B cell (primary cell): Measurements from ENCODE around the gene NIBAN1. TPM values are rescaled to one million over a fixed set of nuclear protein-coding genes. Genes with fewer than 3 reads are reported as not detected.

ENCODE experiments used
- ATAC-seq: fragments of 200-7000 bp; cut with Tn5 transposase; one replicate; pipeline ENCODE4 v1.10.0; 2021; ENCODE audit warnings: low read depth, mild to moderate bottlenecking, moderate number of reproducible peaks, moderate library complexity
- CTCF ChIA-PET: fragments of 350-600 bp; sonication (Branson Sonifier 250); formaldehyde crosslinking; loops from one replicate; lab custom pipeline; 2021; ENCODE audit warnings: antibody characterized with exemption, inconsistent platforms; lab: Charles Lee
- POLR2A ChIA-PET: fragments of 350-600 bp; sonication (Branson Sonifier 250); formaldehyde crosslinking; loops from one replicate; lab custom pipeline; 2021; ENCODE audit warnings: antibody characterized with exemption; lab: Charles Lee
- DNase-seq: peaks from one replicate; pipeline ENCODE4 v3.0.0; 2013
- H2AFZ ChIP-seq: 2 replicates; pipeline ENCODE4 v1.6.1; 2012; ENCODE audit warnings: mild to moderate bottlenecking, low read depth, low read length; ENCODE audit not compliant: insufficient read depth, poor library complexity, severe bottlenecking
- H3K27ac ChIP-seq, 2 donors: 1 replicate in 1 of 2; 2 replicates in 1 of 2; pipeline ENCODE4 v1.5.1; 2012 to 2013; ENCODE audit warnings: low read length in 2 of 2, mild to moderate bottlenecking in 2 of 2, moderate library complexity in 1 of 2
- H3K27me3 ChIP-seq, 4 experiments: fragments of 200-600 bp in 1 of 4; sonication (generic) in 1 of 4; replicated peaks in 1 of 4; 1 replicate in 2 of 4; 2 replicates in 2 of 4; pipeline versions ENCODE4 v1.6.1 to v1.7.0; 2013 to 2016; ENCODE audit warnings: low read length in 3 of 4, mild to moderate bottlenecking in 2 of 4, mixed read lengths in 1 of 4, moderate library complexity in 1 of 4; ENCODE audit not compliant: insufficient read depth in 4 of 4, control insufficient read depth in 3 of 4; ENCODE audit errors: control extremely low read depth in 1 of 4
- H3K36me3 ChIP-seq, 2 experiments: replicated peaks in 1 of 2; 1 replicate in 1 of 2; 2 replicates in 1 of 2; pipeline versions ENCODE4 v1.6.1 to v1.7.1; 2013; ENCODE audit warnings: low read length in 1 of 2; ENCODE audit not compliant: insufficient read depth in 2 of 2, control insufficient read depth in 1 of 2; ENCODE audit errors: control extremely low read depth in 1 of 2, extremely low read depth in 1 of 2
- H3K4me1 ChIP-seq, 2 donors: fragments of 200-600 bp in 1 of 2; sonication (generic) in 1 of 2; 1 replicate in 1 of 2; 2 replicates in 1 of 2; pipeline versions ENCODE4 v1.5.1 to v1.6.1; 2013 to 2017; ENCODE audit warnings: low read length in 2 of 2; ENCODE audit not compliant: control insufficient read depth in 2 of 2, insufficient read depth in 2 of 2
- H3K4me2 ChIP-seq: replicated peaks from 2 replicates; pipeline ENCODE3; 2012; ENCODE audit warnings: mild to moderate bottlenecking, low read depth, low read length; ENCODE audit not compliant: poor library complexity, severe bottlenecking
- H3K4me3 ChIP-seq, 5 experiments: fragments of 200-600 bp in 1 of 5; sonication (generic) in 1 of 5; 1 replicate in 3 of 5; 2 replicates in 2 of 5; pipeline versions ENCODE4 v1.5.1 to v1.7.0; 2011 to 2016; ENCODE audit warnings: low read length in 4 of 5, mild to moderate bottlenecking in 4 of 5, low read depth in 2 of 5, control low read depth in 1 of 5, moderate library complexity in 1 of 5; ENCODE audit not compliant: insufficient read depth in 1 of 5; ENCODE audit errors: control extremely low read depth in 1 of 5, extremely low read depth in 1 of 5
- H3K79me2 ChIP-seq: fragments of 200-600 bp; sonication (generic); one replicate; pipeline ENCODE4 v1.6.0; 2016; ENCODE audit warnings: low read length; ENCODE audit not compliant: control insufficient read depth, insufficient read depth
- H3K9ac ChIP-seq: fragments of 200-600 bp; sonication (generic); 2 replicates; pipeline ENCODE4 v1.6.1; 2017; ENCODE audit warnings: mild to moderate bottlenecking, low read length, moderate library complexity
- H3K9me3 ChIP-seq, 3 donors: one replicate each; pipeline versions ENCODE4 v1.6.1 to v1.7.1; 2013; ENCODE audit warnings: low read length in 2 of 3; ENCODE audit not compliant: control insufficient read depth in 2 of 3, insufficient read depth in 1 of 3; ENCODE audit errors: control extremely low read depth in 1 of 3
- H4K20me1 ChIP-seq: 2 replicates; pipeline ENCODE4 v1.6.0; 2012; ENCODE audit warnings: mild to moderate bottlenecking, low read length; ENCODE audit not compliant: insufficient read depth, control insufficient read depth, poor library complexity, severe bottlenecking
- H3K27ac Mint-ChIP-seq: one replicate; pipeline ENCODE4 v1.8.0; 2021; ENCODE audit warnings: mixed read lengths
- H3K27me3 Mint-ChIP-seq: one replicate; pipeline ENCODE4 v1.8.0; 2021; ENCODE audit warnings: mixed read lengths
- H3K4me1 Mint-ChIP-seq: one replicate; pipeline ENCODE4 v1.8.0; 2021; ENCODE audit warnings: mixed read lengths
- H3K4me3 Mint-ChIP-seq: one replicate; pipeline ENCODE4 v1.8.0; 2021; ENCODE audit warnings: mixed read lengths
- H3K9me3 Mint-ChIP-seq: one replicate; pipeline ENCODE4 v1.8.0; 2022; ENCODE audit warnings: mixed read lengths; ENCODE audit not compliant: insufficient read depth
- CTCF ChIP-seq: fragments of 200-600 bp; IDR thresholded peaks from one replicate; pipeline ENCODE4 v1.8.0; 2022; ENCODE audit warnings: antibody characterized with exemption, mild to moderate bottlenecking
- EZH2 ChIP-seq: IDR thresholded peaks from 2 replicates; pipeline ENCODE4 v1.6.1; 2012; ENCODE audit warnings: borderline replicate concordance, low read depth, mild to moderate bottlenecking, moderate library complexity, low read length; ENCODE audit not compliant: insufficient read depth, poor library complexity, severe bottlenecking
- WGBS: methylation state at CpG from one replicate; pipeline ENCODE4 v1.1.5; 2013; ENCODE audit warnings: missing lambda C conversion rate; ENCODE audit not compliant: insufficient coverage; 5-methylcytosine and 5-hydroxymethylcytosine counted together
- intact Hi-C: fragments of 100-400 bp; cut with micrococcal nuclease; formaldehyde crosslinking; loops from one replicate; pipeline ENCODE4 v1.10.0; 2022
- polyA plus RNA-seq: library from polyadenylated mRNA; depleted of rRNA; stranded (reverse); fragments of >200 nt; gene quantifications from 2 replicates; pipeline ENCODE4 v1.2.3, GENCODE V29; 2012
- total RNA-seq, 2 donors: library from RNA; stranded (reverse); fragments of 120-200 nt in 1 of 2; gene quantifications; 1 replicate in 1 of 2; 2 replicates in 1 of 2; pipeline versions ENCODE4 v1.2.3 to v1.2.4, GENCODE V29; 2013 to 2022

The NIBAN1 gene
- total and polyA plus RNA-seq, 2 donors (not counting 1 experiment from before 2014, with no cell fraction given): 1.2 to 13.2 TPM

DNA sequence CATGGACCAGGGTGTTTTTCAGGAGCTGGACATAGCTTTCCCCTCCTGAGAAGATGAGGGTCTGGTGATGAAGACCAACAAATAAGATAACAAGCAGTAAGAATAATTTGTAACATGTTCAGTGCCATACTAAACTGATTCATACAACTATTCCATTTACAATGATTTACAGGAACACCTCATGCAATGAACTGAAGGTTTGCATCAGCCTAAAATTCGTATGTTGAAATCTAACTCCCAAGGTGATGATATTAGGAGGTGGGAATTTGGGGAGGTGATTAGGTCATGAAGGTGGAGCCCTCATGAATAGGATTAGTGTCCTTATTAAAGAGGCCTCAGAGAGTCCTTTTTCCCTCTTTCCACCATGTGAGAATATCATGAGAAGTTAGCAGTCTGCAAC, 15.9 kb upstream of the NIBAN1 start:
- no peak for ATAC-seq
- Histone ChIP-seq H3K4me1 (no peaks in the 10 kb centered on the region), H2AFZ (no peak overlapping the region), H3K79me2 (no peaks in the 10 kb centered on the region), H3K4me2 (no peak overlapping the region), H3K9me3 (peaks cover 1 to 6% (median 4%) of the 10 kb centered on the region in 3 donors), H3K27ac (no peak overlapping the region), H3K4me3 (no peak overlapping the region), H3K27me3 (peaks cover 0 to 7% (median 0%) of the 10 kb centered on the region in 4 experiments), H4K20me1 (no peaks in the 10 kb centered on the region), H3K36me3 (no peaks in the 10 kb centered on the region), H3K9ac (no peak overlapping the region)
- POLR2A ChIA-PET: no interaction called here
- DNase-seq: no peak
- Mint-ChIP-seq H3K4me1 (no peaks in the 10 kb centered on the region), H3K27ac (no peak overlapping the region), H3K4me3 (no peak overlapping the region), H3K9me3 (peaks cover 6% of the 10 kb centered on the region), H3K27me3 (peaks cover 20% of the 10 kb centered on the region)
- CTCF ChIA-PET: no interaction called here
- TF ChIP-seq CTCF (no peak), EZH2 (no peak)
- intact Hi-C loops: no loop called here
- no CpG with 5 or more reads among the region's 1 CpG for WGBS

GRCh38 chr1:184988506-184988905, 14.2 kb upstream of the NIBAN1 start:
- H3K27me3 Mint-ChIP-seq: peaks cover 19% of the 10 kb centered on the region
- Histone ChIP-seq H4K20me1 (no peaks in the 10 kb centered on the region), H3K79me2 (no peaks in the 10 kb centered on the region), H3K27me3 (peaks cover 0 to 5% (median 0%) of the 10 kb centered on the region in 4 experiments), H3K9me3 (no peaks in the 10 kb centered on the region), H3K9ac (no peak overlapping the region), H3K36me3 (no peaks in the 10 kb centered on the region), H2AFZ (no peak overlapping the region), H3K4me3 (no peak overlapping the region), H3K4me1 (no peaks in the 10 kb centered on the region), H3K27ac (no peak overlapping the region), H3K4me2 (no peak overlapping the region)
- ATAC-seq: no peak
- ChIA-PET CTCF (interaction anchor here (0.6 to 3.7 kb wide), 2 partner anchors 163 to 182 kb away, joined by 3 to 33 read pairs; no protein-coding TSS in a partner anchor), POLR2A (no interaction called here)
- no peak overlapping the region for H3K27ac Mint-ChIP-seq
- intact Hi-C loops: no loop called here
- DNase-seq: no peak
- H3K4me1 Mint-ChIP-seq: no peaks in the 10 kb centered on the region
- H3K4me3 Mint-ChIP-seq: no peak overlapping the region
- H3K9me3 Mint-ChIP-seq: no peaks in the 10 kb centered on the region
- TF ChIP-seq EZH2: no peak
- TF ChIP-seq CTCF: no peak
